GM19467 (cell line): ENCODE measurements around the gene SPATA19.
"Not testable (repeated sequence)": the region's sequence is repeated elsewhere in the genome, so short reads cannot be mapped to it uniquely, and the experiment has no call there.

Experiments used
- ATAC-seq: cut with Tn5 transposase; IDR thresholded peaks from one replicate; pipeline ENCODE4 v1.9.1; 2021; ENCODE audit warnings: mild to moderate bottlenecking, moderate library complexity; ENCODE audit not compliant: unreplicated experiment

SPATA19 gene

DNA sequence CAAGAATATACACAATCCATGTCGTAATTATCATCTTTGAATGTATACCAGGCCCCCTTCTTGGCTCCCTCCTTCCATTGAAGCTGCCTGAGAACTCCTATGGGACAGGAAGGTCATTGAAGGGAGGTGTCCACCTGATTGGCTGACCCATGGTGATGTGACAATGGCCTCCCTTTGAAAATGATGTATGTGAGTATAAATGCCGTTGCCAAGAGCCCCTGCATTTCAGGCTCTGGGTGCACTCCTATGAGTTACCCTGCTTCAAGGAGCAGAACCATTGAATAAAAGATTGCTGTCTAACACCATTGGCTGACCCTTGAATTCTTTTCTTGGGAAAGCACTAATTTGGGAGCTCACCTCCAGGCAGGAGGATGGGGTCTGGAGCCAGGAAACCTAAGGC lies at the start of gene SPATA19:
TSS of gene SPATA19 (minus strand) at position 101 of the 400 bp plus-strand sequence. CDS start at position 34, 67 bp downstream.
- no peak for ATAC-seq

GRCh38 chr11:133895061-133895479 lies 49.8 kb upstream of the SPATA19 start:
- no peak for ATAC-seq

DNA sequence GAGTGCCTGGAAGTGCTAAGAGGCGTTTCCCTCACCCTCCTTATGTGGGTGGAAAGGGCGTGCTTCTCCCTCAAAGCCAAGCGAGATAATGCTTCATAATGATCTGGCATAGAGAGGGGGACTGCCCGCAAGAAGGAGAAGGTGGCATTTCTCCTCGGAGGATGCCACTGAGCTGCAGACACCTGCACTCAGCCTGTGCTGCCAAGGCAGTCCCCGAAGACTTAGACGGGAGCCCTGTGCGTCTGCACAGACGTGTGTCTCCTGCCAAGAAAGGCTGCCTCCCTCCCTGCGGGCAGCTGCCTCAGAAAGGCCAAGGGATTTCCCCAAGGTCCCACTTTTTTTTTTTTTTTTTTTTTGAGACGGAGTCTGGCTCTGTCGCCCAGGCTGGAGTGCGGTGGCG lies 48.1 kb upstream of the SPATA19 start:
- no peak for ATAC-seq

DNA sequence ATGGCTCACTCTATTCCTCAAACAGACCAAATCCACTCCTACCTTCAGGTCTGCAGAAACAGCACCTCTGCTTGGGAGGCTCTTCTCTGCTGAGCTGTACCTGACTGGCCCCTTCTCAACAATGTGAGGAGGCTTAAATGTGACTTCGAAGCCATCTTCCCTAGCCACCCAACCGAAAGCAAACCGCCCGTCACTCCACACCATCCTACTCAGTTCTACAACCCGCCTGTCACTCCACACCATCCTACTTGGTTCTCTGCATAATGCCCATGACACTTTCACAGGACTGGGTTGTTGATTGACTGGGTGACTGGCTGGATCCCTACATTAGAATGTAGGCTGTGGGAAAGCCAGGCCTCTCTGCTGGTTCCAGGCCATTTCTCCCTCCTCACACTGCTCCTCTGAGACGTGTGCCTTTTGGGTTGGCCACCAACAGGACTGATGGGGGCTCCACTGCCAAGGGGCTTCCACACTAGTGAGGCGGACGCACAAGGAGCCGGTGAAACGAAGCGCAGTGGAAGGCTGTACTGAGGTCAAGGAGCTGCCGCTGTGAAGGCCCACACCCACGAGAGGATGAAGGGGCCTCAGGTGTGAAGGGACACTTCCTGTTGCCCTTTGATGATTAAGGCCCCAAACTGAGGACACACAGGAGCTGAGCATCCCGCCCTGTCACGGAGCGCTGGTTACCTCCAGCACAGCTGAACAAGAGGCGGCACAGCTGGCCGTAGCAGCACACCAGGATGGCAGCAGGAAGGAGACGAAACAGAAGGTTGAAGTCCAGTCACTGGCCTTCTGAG lies 47.5 kb upstream of the SPATA19 start:
- ATAC-seq = no peak

- no peak for ATAC-seq
These were observed 46.8 kb upstream of the SPATA19 start for GRCh38 chr11:133892126-133892525.

DNA sequence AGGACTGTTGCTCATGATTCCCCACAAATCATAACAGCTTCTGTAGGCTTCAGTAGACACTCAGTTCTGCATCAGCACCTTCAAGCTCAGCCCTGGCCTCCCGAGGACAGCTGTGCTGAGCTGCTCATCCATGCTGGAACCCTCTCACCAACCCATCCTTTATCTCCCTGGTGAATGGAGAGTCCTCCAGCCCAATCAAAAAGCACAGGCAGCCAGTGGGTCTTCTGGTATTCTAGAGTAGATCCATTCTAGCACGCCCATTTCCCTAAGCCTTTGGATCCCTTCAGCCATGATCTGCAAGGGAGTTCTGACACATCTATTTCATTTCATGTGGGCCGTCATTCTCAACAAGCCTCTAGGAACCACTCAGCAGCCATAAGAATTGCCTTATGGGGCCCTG lies 44.6 kb upstream of the SPATA19 start:
- no peak for ATAC-seq

- ATAC-seq = no peak
These were observed 43.9 kb upstream of the SPATA19 start for GRCh38 chr11:133889188-133889587.

- no peak for ATAC-seq
These were observed 42.5 kb upstream of the SPATA19 start for GRCh38 chr11:133887692-133888332.

- ATAC-seq = no peak
These were observed 40.7 kb upstream of the SPATA19 start for GRCh38 chr11:133886029-133886428.

DNA sequence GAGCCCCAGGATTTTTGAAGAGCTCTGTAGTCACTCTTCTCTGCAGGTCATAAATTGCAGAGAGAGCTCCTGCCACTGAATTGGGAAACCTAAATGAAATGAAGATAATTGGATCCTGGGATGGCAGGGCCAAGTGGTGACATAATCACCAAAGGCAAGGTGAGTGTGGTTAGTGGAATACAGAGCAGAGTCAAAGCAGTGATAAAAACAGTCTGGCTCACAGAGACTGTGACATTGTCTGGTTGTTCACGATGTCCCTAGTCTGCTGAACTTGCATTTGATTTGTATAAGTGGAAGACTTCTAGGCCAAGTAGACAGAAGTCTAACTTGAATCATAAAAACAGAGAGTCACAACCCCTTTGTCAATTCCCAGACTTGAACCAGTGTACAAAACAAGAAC lies 26.8 kb upstream of the SPATA19 start:
- ATAC-seq = no peak

- no peak for ATAC-seq
These were observed 22.1 kb upstream of the SPATA19 start for GRCh38 chr11:133867456-133867855.

DNA sequence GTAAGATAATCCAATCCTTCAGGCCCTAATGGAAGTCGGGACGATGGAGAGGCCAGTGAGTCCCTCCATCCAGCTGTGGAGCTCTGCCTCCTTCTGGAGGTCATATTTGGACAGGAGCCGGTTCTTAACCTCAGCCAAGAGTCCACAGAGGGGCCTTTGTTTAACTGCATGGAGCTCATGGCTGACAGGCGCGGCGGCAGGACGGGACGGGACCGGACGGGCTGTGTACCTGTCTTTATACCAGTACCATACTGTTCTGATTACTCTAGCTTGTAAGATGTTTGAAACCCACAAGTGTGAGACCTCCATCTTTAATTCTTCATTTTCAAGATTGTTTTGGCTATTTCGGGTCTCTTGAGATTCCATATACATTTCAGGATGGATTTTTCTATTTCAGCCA lies 20.2 kb upstream of the SPATA19 start:
- no peak for ATAC-seq

GRCh38 chr11:133864756-133865155 lies 19.4 kb upstream of the SPATA19 start:
- ATAC-seq = no peak

- no peak for ATAC-seq
These were observed 14.8 kb upstream of the SPATA19 start for GRCh38 chr11:133860151-133860550.

GRCh38 chr11:133854330-133854960 lies 9.1 kb upstream of the SPATA19 start:
- not testable (repeated sequence) for ATAC-seq

DNA sequence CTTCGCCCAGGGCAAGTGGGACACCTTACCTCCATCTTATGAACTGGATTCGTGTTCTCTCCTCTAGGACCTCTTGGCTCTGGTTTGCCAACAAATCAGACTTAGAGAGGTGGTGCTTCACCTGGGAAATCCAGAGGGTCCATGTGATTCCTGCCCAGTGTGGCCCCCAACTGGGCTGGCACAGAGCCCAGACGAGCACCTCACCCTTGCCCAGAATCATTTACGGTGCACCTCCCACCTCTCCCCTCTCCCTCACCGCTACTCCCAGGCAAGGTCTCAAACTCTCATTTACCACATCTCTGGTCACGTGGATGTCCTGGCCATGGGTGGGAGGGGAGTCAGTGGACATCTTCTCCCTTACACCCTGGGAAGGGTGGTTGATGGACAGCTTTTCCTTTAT lies 1.1 kb downstream of the SPATA19 start:
- no peak for ATAC-seq

- ATAC-seq = no peak
These were observed 1.8 kb downstream of the SPATA19 start for GRCh38 chr11:133843454-133843987.

- no peak for ATAC-seq
These were observed 2.6 kb downstream of the SPATA19 start for GRCh38 chr11:133842730-133843129.

GRCh38 chr11:133842053-133842452 lies 3.3 kb downstream of the SPATA19 start:
- ATAC-seq = no peak

DNA sequence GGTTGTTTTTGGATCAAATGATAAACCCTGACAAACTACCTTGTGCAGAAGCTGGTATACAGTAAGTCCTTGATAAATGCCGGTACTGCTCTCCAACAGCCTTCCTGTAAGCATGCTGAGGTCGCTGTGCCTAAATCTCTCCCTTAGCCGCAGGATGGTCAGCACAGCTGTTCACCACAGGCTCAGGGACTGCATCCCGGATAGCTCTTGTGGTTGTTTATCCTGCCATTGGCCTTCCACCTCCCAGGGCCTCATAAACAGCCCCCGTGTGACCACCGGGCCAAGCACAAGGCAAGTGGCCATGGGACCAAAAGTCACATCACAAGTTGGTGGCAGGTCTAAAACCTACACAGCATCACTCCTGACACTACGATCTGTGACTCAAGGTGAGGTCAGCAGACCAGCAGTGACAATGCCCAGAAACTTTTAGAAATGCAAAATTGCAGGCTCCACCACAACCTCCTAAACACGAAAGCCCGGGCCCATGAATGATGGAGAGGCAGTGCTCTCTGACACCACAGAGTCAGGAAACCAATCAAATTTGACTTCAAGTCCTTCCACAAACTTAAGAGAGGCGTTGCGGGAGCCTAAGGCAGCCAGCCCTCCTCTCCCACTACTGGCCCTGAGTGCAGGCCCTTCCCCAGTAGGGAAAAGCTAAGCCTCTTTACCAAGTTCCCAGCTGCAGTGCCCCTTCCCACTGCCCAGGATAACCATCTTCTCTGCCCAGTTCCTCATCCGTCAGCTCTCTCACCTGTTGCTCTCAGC lies 3.9 kb downstream of the SPATA19 start:
- no peak for ATAC-seq

- ATAC-seq = no peak
These were observed 4.8 kb downstream of the SPATA19 start for GRCh38 chr11:133840479-133840941.
